HG03108 (cell line): ENCODE measurements around the gene FHOD3.

Experiments used
- ATAC-seq: cut with Tn5 transposase; IDR thresholded peaks from one replicate; pipeline ENCODE4 v1.9.1; 2021; ENCODE audit warnings: moderate library complexity; ENCODE audit not compliant: unreplicated experiment

FHOD3 gene

DNA sequence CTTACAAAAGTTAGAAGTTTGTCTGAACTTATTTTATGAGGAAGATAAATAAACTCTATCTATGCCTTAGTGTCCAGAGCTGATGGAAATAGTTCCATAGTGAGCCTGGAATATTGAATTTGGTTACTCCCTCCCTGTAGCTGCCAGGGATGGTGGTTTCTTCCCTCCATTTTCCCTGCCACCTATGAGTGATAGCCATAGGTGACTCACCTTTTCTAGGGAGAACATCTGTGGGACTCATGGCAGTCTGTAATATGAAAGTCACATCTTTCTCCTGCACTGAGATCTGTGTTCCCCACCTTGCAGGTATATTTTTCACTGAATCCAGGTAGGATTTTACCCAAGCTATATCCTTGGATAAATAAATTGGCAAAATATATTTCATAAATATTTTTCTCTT, 382.5 kb downstream of the FHOD3 start:
- ATAC-seq, result no peak

DNA sequence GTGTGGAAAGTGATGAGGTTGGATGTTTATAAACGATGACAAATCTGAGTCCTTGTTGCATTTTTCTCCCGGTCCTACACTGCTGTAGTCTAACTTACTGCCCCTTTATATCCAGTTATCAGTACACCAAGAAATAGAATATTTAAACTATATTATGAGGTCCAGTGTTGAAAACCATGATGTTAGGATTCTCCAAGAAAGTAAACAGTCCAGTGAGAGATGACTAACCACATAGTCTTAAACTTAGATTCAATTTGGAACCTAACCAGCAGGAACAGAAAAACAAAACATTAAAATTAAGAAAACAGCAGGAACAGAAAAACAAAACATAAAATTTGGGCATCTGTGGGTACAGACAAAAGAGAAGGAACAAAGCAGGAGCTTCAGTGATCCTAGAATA, 388.1 kb downstream of the FHOD3 start:
- no peak for ATAC-seq

DNA sequence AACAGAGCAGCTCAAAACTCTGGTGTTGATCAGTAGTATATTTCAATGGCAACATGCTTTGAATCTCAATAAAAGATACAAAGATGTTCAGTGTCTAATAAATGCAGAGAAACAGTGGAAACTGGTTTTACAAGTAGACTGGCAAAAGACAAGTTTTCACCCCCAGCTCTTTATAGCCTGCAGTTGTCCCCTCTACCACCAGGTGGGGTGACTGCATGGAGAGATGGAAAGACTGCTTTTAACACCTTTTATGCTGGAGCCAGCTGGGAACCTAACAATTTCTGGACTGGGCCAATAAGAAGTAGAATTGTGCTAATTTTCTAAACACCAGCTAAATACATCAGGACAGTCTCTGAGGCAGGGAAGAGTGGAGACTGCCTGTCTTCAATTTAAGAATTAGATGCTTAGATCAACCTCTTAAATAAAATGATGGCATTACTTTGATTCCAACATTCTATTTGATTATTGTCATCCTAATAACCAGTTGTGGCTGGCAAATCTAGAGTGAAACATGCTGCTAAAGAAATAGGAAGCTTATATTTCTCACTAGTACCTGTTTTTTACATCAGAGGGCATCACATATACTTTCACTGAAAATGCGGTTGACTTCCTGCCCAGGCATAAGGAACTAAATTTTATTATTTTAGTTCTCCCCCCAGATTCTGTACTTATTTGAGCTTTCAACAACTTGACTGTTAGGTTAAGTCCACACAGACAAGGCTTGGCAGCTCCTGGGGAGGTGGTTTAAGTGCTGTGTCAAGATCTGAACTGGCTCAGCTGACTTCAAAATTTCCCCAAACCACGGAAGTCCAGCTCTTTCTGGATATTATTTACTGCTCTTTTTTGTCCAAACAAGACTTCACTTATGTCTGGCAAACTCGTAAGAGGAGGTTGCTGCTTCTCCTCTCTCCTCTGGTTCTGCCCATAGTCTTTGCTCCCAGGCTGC, 390.8 kb downstream of the FHOD3 start:
- ATAC-seq, result no peak

DNA sequence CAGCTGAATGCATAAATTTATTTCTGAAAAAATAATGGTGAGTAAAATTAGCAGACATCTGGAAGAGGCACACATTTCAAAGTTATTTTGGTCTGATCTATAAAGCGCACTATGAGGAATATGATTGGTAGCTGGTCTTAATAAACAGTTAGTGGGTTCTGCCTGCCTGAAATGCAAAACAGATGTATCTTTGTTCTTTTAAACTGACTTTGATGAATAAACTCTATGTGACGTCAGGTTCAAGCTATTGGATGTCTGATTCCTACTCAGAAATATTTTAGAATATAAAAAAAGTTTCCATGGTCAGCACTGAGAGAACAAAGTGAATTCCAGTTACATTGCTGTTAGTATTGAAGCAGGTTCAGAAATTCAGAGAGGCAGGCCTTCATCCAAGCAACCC, 394.9 kb downstream of the FHOD3 start:
- ATAC-seq, result no peak

DNA sequence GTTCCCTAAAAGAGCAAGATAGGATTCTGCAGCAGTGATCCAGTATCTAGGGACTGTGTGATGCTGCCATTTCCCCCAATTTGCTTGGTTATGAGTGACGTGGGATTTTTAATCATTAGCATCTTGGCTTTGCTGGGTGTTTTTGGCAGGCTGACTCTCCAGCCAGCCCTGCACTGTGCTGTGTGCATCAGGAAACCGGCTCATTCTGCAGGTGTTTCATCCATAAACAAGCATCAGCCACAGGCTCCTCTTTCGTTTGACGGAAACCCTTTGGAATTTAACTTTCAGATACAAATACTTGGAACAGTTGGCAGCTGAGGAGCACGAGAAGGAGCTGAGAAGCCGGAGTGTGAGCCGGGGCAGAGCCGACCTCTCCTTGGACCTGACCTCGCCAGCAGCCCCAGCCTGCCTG, 395.4 kb downstream of the FHOD3 start:
- ATAC-seq, result no peak

DNA sequence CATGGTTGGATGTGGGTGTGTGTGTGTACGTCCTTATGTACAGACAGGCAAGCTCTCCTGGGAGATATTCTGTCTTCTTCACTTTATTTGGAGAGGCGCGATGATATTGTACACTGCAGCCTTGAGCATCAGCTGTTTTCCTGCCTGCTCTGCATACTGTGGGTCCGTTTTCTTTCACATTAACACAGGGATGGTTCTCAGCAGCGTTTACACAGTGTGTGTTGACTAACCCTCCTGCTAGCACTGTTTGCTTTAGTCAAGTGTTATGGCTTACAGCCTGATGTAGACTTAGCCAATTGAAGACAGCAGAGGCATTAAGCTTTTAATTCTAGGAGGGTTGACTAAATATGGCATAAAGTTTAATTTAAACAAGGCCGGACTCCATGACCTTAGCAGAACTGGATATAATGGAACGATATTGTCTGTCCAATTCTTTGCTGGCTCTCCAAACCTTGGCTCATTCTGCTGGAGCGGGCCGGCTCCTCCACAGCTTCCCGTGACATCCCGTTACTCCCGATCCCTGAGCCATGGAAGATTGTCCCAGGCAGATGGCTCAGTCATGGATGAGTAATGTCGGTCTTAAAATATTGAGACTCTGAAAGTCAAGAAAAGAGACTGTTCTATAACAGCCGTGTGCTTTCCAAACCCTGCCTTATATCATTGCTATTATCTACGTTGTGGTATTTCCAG, 396.6 kb downstream of the FHOD3 start:
- ATAC-seq, result no peak

DNA sequence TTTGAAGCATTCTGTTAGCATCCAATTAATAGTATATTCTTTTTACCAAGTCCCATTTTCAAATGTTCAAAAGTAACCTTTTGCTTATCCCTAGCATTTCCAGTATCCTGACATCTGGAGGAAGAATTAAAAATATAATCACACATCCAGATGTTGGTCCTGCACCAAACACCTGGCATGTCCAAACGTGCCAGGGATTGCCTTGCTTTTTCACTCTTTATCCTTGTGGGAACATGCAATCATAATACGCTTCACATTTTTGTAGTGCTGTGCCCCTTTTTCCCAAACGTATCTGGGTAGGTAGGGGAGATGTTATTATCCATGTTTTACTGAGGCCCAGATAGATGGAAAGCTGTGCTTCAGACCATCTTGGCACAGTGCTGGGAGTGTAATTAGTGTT, 398.3 kb downstream of the FHOD3 start:
- no peak for ATAC-seq

DNA sequence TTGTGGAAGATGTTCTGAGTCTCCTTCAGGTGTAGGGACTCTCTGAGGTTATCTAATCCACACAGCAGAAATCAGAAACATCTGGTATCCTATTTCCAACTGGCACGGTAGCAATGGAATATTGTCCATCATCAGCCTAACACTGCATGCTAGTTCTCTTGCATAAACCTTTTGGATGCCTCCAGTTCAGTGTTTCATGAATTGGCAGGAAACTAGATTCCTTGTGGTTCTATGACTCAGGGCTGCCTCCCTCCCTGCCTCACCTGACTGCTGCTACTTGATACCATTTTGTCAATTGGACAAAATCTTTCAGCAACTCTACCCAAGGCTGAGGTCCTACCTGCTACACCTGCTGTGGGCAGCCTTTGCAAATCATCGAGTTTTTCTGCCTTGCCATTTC, 400.4 kb downstream of the FHOD3 start:
- no peak for ATAC-seq

DNA sequence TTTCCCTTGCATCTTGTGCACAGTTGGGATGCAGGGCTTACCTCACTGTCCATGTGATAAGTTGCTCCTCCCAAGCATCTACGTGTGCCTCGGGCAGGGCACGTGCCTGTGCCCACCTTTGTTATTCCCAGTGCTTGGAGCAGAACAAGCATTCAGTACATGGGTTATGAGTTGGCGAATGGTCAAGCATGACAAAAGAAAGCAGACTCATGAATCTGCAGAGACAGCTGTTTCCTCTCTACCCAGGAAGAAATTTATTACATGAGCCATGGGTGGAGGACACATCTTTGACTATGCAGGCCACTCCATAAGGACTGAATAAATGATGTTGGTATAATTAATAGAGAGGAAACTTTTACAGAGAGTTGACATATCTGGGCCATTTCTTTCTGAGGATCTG, 403.4 kb downstream of the FHOD3 start:
- no peak for ATAC-seq

DNA sequence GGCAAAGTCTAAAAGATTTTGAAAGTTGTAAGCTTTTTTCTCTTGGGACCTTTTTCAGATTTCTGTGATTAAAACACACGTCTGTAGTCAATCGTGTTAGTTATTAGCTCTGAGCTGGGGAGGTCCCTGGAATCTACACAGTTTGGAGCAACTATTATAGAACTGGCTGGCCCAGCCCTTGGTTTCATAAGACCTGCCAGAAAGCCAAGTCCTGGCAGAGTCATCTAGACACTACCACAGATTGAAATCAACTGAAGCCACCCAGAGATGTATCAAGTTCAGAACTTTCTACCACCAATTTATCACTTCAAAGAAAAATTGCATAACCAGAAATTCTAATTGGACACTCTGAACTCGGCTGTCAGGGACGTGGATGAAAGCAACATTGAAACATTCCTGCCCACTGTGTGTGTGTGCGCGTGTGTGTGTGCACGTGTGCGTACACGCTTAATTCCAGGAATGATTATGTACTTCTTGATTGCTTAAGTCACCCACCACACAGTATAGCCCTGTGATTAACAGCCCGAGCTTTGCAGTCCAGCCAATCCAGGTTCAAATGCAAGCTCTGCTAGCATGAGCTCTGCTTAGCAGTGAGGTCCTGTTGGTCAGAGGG, 405.0 kb downstream of the FHOD3 start:
- no peak for ATAC-seq

DNA sequence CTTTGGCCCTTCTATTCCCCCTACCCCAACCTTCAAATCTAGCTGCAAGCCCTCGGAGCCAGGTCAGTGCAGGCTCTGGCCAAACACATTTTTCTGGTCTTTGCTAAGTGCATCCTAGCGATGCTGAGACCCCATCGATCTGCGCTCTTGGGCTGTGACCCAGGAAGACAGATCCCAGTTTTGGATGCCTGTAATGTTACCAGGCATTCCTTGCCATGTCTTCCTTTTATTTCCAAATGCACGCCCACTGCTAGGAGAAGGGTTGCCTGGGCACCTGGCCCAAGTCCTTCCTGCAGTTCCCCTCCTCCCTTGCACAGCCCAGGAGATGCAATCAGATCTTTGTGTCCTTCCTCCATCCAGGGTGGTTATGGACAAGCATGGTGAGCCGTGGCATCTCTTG, 406.6 kb downstream of the FHOD3 start:
- ATAC-seq, result no peak

DNA sequence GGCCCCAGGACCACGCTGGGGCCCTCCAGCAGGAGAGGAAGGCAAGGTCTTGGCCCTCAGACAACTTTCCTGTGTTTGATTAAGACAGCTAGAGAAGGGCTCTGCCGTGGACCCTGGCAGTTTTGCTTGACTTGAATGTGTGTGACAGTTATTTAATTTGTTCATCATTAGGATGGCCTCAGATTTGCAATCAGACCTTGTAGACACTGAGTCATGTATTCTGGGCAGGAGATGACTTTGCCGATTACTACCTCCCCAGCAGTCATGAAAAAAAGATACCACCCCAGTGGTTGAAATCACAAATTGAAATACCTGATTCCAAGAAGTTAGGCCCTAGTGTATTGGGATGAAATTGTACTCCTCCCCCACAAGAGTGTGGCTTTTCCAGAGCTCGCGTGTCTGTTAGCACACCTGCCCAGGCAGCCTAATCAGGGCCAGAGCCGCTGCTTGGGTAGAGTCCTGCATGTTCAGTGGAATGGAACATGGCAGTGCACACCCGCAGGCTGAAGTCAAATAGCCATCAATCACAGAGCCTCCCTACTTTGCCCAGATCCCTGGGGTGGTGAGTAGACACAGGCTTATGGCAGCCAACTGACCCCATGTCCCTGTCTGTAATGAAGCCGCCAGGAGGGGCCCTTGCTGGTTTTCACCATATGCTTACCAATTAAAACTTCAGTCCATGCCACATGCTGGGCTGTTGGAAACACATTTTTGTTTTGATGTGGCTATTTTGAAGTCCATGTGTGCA, 408.8 kb downstream of the FHOD3 start:
- no peak for ATAC-seq

DNA sequence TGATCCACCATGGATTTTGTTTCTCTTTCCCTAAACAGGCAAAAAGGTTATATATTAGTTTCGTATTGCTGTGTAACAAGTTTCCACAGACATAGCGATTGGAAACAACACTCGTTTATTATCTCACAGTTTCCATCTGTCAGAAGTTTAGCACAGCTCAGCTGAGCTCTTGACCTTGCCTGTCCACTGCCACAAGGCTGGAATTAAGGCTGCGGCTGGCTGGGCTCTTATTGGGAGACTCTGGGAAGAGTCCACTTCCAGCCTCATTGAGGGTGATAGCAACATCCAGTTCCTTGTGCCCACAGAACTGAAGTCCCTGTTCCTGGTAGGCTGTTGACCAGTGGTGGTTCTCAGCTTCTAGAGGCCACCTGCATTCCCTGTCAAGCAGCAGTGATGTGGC, 410.9 kb downstream of the FHOD3 start:
- ATAC-seq, result no peak

DNA sequence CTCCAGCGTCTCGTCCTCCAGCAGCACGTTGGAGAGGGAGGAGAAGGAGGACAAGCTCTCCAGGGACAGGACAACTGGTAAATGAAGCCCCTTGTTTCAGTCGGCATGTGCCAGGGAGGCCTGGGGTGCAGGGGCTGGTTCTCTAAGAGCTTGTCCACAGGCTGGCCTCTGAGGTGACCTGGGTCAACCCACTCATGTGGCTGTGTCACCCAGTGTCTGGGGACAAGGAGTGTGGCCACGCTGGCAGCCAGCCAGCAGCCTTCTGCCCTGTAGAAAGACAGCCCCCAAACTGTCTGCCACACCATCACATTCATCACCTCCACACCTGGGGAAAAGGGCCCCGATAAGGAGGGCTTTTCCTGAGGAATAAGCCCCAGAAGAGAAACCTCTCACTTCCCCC, 411.8 kb downstream of the FHOD3 start:
- ATAC-seq, result no peak

DNA sequence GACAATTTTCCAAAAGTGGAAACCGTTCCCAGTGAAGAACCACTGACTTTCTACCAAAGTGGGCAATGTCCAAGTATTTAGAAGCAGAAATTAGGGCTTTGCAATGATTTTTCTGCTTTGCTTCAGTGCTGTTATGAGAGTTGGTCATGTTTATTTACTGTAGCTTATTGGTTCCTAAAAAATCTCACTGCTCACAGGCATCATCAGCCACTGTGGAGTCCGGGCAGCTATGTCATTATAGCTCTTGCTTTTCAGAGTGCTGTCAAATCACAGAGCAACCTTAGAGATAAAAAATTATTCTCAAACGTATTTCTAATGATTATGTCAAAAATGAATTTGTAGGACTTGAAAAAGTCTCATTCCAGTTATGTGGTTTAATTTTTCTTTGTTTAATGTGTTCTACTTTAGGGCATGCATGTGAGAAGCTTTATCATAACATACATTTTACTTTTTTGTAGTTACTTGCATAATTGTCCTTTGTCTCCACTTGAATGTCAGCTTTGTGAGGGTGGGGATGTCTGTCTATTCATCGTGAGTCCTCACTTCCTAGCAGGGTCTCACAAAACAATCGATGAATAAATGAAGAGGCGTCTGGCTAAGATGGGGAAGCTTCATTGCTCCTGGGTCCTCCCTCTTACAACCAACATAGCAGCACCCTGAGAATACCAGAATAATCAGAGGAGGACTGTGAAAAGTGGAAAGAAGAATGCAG, 413.7 kb downstream of the FHOD3 start:
- ATAC-seq, result no peak

DNA sequence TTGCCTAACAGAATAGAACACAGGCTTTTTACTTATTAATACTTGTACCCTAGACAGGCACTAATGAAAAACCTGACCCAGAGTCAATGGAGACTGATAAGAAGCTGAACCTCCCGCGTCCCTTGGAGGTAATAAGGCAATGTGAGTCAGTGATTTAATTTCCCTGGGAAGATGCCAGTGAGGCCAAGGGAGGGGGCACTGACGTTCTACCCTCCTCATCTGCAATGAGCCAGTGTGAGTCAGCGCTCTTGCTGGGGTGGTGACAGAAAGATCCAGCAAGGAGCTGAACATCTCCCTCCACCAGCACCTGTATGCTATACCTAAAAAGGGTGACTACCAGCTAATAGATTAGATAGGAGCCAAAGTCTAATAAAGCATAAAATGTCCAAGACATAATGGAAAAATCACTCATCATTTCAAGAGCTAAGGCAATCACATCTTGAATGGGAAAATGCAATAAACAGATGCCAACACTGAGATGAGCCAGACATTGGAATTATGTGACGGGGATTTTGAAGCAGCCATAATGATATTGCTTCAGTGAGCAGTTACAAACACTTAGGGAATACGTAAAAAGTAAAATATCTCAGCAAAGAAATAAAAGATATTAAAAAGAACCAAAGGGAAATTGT, 414.4 kb downstream of the FHOD3 start:
- no peak for ATAC-seq

DNA sequence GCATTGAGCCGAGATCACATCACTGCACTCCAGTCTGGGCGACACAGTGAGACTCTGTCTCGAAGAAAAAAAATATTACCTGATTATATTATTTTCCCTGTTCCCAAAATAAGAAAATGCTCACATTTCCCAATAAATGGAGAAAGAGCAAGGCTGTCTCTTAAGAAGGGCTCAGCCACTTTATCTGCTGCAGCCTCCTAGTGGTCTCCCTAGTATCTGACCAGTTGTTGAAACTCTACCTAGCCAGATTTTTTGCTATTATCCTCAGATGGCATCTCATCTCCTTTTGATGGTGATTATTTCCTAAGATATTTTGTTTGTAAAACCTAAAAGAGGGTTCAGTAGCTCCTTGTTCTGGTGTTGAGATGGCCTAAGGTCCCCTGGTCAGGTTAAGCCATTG, 417.0 kb downstream of the FHOD3 start:
- no peak for ATAC-seq

DNA sequence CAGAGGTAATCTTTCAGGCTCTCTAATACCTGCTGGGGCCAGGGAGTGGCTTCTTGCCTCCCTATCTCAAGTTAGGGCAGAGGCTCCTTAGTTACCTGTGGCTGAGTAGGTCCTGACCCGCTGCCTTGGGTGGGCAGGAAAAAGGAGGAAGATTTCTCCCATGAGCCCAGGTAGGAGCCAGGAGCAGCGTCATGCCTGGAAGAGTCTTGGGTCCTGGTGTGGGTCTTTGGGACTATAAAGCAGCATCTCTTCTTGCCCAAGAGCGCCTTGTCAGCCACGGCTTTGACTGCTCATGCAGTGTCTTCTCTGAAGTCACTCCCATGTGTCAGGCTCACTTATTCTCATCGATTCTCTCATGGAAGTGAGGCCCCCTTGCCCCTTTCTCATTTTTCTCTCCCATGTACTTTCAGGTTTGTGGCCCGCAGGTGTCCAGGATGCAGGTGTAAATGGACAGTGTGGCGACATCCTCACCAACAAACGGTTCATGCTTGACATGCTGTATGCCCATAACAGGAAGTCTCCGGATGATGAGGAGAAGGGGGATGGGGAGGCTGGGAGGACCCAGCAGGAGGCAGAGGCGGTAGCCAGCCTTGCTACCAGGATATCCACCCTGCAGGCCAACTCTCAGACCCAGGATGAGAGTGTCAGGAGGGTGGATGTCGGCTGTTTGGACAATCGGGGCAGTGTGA, 420.1 kb downstream of the FHOD3 start:
- no peak for ATAC-seq

DNA sequence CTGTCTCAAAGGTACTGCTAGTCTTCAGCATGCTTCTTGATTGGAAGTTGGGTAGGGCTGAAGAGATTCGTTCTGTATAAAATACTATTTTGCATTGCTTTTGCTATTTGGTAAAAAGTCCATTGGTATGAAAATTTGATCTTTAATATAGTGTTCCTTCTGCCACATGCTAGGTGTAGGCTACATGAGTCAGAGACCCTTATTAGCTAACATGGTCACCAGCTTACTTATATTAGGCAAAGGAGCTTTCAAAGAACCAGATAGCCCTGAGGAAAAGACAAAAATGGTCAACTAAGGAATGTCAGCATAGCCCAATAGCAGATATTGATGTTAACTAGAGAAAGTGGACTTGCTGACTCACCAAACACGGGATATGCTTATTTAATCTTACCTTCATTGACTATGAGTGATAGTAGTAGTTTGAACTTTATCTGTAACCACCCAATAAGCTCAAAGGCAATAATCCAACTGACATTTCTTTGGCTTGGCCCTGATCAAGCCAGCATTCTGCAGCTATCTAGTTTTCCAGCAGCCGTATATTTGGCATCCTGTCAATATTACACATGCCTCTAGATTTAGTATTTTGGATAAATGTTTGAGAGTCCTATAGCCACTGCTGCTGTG, 421.3 kb downstream of the FHOD3 start:
- ATAC-seq, result no peak
